ENCODE data around the gene CCND1.

The CCND1 gene

DNA sequence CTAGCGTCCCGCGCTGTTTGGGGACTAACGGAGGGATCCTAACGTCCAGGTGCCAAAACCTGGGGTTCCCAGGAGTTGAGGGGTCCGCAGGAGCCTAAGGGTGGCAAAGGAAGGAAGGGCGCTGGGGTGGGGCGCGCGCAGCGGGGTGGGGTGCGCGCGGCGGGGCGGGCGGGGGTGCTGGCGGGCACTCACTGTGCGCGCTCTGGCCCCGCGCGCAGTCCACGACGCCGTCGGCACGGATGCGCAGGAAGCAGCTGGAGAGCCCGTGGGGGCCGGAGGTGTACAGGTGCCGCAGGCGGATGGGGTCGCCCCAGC is 62.5 kb downstream of the CCND1 start:
- Histone ChIP-seq H3K9ac (ENCODE audit: low read depth, low read length) (no peak overlapping the region), H3K4me2 (ENCODE audit: low read length) (no peak overlapping the region), H3K4me1 (ENCODE audit: control insufficient read depth, insufficient read depth, low read length) (peaks cover 12% of the 10 kb centered on the region), H3K36me3 (ENCODE audit: insufficient read depth, low read length) (no peaks in the 10 kb centered on the region), H3K9me3 (replicated peaks; ENCODE audit: low read length) (no peaks in the 10 kb centered on the region), H3K27me3 (ENCODE audit: control insufficient read depth, insufficient read depth, low read length) (peaks cover 84% of the 10 kb centered on the region), H3K4me3 (ENCODE audit: low read length) (no peak overlapping the region)
